Vagina (tissue), 2 donors: ENCODE results near the gene SOX21.

Experiments
- CTCF ChIP-seq, 3 experiments: fragments of 450-650 bp in 2 of 3; fragments of 200-600 bp in 1 of 3; sonication (generic) in 1 of 3; IDR thresholded peaks; one replicate each; pipeline ENCODE4 v1.5.1; 2017 to 2019; ENCODE audit warnings: antibody characterized with exemption in 3 of 3, mild to moderate bottlenecking in 2 of 3, moderate library complexity in 2 of 3
- POLR2AphosphoS5 ChIP-seq, 2 donors: sonication (generic); formaldehyde crosslinking; IDR thresholded peaks; one replicate each; pipeline ENCODE4 v1.9.0; 2017; ENCODE audit warnings: antibody characterized with exemption in 2 of 2, mild to moderate bottlenecking in 2 of 2, low read depth in 1 of 2; ENCODE audit not compliant: insufficient read depth in 1 of 2

GRCh38 chr13:94706101-94706842 is 6.1 kb downstream of the SOX21 start:
- TF ChIP-seq CTCF (IDR thresholded peaks at IDR 0.05) (no peak), POLR2AphosphoS5 (IDR thresholded peaks at IDR 0.05; ENCODE audit: insufficient read depth in 1 of 2, low read depth in 1 of 2) (no peak)
